Cerebellar cortex (tissue), 1 donor: Measurements from ENCODE around the gene ITGA7.

Experiments
- DNase-seq: peaks from one replicate; pipeline ENCODE4 v3.0.0-alpha.2; 2015; ENCODE audit warnings: low spot score

Gene ITGA7, protein sequence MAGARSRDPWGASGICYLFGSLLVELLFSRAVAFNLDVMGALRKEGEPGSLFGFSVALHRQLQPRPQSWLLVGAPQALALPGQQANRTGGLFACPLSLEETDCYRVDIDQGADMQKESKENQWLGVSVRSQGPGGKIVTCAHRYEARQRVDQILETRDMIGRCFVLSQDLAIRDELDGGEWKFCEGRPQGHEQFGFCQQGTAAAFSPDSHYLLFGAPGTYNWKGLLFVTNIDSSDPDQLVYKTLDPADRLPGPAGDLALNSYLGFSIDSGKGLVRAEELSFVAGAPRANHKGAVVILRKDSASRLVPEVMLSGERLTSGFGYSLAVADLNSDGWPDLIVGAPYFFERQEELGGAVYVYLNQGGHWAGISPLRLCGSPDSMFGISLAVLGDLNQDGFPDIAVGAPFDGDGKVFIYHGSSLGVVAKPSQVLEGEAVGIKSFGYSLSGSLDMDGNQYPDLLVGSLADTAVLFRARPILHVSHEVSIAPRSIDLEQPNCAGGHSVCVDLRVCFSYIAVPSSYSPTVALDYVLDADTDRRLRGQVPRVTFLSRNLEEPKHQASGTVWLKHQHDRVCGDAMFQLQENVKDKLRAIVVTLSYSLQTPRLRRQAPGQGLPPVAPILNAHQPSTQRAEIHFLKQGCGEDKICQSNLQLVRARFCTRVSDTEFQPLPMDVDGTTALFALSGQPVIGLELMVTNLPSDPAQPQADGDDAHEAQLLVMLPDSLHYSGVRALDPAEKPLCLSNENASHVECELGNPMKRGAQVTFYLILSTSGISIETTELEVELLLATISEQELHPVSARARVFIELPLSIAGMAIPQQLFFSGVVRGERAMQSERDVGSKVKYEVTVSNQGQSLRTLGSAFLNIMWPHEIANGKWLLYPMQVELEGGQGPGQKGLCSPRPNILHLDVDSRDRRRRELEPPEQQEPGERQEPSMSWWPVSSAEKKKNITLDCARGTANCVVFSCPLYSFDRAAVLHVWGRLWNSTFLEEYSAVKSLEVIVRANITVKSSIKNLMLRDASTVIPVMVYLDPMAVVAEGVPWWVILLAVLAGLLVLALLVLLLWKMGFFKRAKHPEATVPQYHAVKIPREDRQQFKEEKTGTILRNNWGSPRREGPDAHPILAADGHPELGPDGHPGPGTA

GRCh38 chr12:55707841-55708694, at the start of gene ITGA7:
Gene ITGA7 (minus strand): TSS chr12:55707904. CDS start chr12:55707682, 222 bp downstream.
- peak; percentile 59 for DNase-seq

GRCh38 chr12:55755246-55755645, 47.5 kb upstream of the ITGA7 start:
- DNase-seq = no peak

DNA sequence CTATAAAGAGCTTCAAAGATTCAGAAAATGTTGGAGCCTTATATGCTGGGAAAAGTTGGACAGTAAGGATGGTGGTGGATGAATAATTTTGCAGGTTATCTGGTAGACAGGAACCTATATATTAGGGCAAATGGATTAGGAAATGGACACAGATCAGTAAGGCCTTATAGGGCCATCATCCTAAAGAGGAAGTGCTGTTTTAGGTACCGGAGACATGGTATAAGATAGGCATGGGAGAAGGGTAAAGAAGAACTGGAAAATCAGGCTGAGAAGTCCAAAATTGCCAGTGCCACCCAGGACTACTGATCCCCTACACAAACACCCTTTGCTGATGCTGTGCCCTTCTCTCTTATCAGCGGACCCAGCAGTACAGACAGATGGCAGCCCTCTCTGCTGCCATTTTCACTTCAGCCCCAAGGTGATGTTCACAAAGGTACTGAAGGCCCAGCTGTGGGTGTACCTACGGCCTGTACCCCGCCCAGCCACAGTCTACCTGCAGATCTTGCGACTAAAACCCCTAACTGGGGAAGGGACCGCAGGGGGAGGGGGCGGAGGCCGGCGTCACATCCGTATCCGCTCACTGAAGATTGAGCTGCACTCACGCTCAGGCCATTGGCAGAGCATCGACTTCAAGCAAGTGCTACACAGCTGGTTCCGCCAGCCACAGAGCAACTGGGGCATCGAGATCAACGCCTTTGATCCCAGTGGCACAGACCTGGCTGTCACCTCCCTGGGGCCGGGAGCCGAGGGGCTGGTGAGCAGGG, 40.7 kb upstream of the ITGA7 start:
- DNase-seq = no peak

GRCh38 chr12:55746913-55747231, 39.2 kb upstream of the ITGA7 start:
- no peak for DNase-seq

- DNase-seq = no peak
Observed at GRCh38 chr12:55746174-55746912, 38.6 kb upstream of the ITGA7 start.

DNA sequence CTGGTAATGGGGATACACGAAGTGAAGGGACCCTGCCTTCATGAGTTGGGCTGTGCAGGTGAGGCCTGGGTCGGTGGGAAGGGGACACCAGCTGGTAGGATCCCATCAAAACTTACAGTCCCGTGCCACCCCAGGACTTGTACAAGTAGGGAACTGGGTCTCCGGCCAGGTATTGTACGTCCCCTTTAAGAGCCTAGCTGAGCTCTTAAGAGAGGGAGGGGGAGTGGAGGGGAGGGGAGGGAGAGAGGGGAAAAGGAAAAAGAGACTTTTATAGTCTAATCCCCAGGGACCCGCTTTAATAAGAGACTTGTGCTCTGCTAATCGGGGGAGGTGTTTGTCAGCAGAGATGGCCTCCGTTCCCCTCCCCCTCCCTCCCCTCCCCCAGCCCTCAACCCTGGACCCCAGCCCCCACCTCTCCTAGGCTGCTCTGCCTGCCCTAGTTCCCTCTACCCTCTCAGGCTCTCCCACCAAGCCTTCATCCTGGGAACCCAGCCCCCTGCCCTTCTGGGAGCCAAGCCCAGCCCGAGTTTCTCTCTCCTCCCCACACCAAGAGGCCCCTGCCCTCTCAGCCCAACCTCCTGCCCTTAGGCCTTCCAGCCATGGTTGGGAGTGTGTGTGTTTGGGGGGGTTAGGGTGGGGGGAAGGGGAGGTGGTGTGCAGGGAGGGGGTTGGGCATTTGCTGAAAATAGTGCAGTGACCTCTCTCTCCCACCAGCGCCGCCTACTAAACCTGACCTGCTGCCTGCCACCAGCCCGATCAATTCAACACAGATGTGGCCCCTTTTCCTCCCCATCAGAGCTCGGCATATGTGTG, 37.9 kb upstream of the ITGA7 start:
- DNase-seq = peak; percentile 76

DNA sequence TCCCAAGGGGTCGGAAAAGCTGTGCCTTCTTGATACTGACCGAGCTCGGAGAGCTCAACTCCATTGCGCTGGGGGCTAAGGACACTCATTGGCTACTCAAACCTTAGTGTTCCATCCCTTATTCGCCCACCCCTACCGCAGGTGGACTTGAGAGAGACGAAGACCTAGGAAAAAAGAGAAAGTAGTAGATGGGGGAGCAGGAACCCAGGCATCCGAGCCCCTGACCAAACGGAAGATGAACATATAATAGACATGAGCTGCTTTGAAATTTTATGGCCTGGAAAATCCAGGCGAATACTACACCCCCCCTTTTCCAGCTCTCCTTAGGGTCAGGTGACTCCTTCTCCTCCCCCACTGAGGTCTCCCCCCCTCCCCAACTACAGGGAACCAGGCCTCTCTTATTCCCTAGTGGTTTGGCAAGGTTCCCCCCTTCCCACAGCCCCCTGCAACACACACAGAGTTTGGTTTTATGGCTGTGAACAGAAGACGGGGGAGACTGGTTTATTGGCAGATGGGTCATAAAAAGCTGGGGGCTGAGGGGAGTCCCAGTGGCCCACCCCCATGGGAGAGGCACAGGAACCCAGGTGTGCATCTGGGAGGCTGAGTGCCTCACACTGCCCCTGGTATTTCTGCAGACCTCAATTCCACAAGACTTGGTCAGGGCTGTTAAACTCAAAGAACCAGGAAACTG, 36.8 kb upstream of the ITGA7 start:
- DNase-seq = no peak

- peak; percentile 52 for DNase-seq
Observed at GRCh38 chr12:55743406-55744339, 36.0 kb upstream of the ITGA7 start.

- peak; percentile 84 for DNase-seq
Observed at GRCh38 chr12:55742719-55743405, 35.2 kb upstream of the ITGA7 start, which contains the start of gene GDF11. Gene GDF11 (plus strand): TSS chr12:55743122. CDS start chr12:55743317, 195 bp downstream.

DNA sequence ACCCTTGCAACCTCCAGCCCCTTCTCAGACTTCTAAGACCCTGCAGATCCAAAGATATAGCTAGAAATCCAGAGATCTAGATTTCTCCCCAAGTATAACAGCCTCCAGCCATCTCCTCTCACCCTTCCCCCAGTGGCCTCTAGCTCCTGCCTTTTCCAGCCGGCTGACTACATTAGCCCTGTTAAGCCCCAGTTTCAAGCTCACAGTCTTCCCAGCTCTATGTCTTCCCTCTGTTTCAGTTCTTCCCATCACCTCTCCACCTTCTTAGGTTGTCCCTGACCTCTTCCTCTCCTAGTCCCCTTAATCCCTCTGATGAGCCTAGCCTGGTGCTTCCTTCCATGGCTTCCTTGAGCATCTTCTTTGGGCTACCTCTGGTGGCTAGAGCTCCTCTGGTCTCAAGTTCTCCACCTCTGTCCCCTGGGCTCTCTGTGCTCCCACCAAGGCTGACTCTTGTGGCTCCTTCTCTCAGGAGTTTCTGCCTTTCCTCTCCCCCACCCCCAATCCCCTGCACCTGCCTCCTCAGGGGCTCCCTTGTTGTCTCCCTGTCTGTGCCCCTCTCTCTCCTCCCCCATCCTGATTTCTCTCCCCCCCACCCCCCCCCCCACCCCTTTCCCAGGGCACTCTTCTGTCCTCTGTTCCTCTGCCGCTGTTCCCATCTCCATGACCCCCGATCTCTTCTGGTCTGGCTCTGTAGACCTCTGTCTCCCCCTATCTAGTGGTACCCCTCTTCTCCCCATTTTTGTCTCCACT, 34.4 kb upstream of the ITGA7 start:
- DNase-seq = no peak

- no peak for DNase-seq
Observed at GRCh38 chr12:55739025-55739378, 31.3 kb upstream of the ITGA7 start.

DNA sequence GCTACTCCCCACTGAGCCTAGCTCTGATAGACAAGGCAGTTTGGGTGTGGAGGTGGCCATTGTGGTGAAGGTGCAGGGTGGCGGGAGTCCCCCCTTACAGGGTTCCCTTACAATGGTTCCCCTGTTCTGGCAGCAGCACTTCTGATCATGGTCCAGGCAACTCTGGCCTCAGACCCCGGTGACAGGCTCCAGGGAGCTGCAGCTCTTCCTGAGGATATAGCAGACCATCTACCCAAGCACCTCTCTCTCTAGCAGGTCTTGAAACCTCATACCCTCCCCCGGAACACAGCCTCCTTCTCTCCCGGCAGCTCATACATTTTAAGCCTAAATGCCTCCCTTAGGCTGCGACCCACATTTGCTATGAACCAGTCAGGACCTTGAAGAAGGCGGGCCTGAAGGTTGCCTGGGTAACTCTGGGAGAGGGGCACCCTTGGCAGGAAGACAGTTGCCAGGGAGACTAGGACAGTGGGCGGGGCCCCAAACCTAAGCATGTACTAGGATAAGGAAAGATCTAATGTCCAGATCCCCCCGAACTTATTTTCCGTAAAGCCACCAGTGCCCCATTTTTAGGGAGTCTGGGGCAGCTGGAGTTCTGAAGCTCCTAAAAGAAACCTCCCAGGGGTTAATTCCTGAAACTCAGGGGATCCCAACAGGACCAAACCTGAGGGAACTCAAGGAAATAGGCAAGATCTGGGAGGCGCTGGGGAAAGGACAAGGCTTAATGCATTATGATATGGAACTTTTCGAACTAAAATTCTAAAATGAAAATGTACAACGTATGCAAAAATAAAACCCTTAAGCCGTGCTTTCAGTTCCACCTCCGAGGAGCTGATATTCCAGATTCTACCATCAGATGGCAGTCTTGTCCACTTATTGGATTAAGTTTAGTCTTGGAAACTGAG, 30.7 kb upstream of the ITGA7 start:
- DNase-seq = peak; percentile 96

DNA sequence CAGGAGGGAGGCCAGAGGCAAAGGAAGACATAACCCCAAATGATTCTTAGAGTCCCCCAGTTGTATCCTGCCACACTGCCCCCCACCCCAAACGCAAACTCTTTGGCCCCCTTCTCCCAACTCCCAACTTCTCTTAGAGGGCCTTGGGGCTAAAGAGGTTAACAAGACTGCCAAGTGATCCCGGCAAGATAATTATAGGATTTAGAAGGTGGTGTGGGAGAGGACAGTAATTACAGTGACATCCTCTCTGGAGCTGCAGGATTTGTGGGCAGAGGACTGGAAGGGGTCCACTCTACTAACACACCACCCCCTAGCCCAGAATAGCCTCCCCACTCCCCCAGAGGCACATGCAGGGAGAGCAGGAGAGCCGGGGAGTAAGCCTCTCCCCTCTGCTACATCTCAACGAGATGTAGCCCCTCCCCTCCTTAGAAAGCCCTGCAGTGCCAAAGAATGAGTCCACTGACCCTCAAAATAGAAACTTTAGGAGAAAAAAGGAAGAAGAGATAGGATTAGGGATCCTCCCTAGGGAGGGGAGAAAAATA, 29.9 kb upstream of the ITGA7 start:
- DNase-seq = no peak

- DNase-seq = peak; percentile 82
Observed at GRCh38 chr12:55736780-55737580, 29.3 kb upstream of the ITGA7 start.
